GM12864 (cell line): ENCODE measurements around the gene CGNL1.

Experiments used
- DNase-seq: peaks from one replicate; pipeline ENCODE4 v3.0.0-alpha.2; 2011; ENCODE audit warnings: low read depth
- H3K4me3 ChIP-seq: 2 replicates; pipeline ENCODE4 v1.5.1; 2011; ENCODE audit warnings: mild to moderate bottlenecking, low read depth, low read length, control low read depth
- TF ChIP-seq, protein P1 (sequence below): IDR thresholded peaks from 2 replicates; pipeline ENCODE4 v1.5.1; 2011; ENCODE audit warnings: low read depth, mild to moderate bottlenecking, moderate library complexity, low read length, control low read depth, inconsistent platforms; ENCODE audit errors: missing control alignments

Gene CGNL1

DNA sequence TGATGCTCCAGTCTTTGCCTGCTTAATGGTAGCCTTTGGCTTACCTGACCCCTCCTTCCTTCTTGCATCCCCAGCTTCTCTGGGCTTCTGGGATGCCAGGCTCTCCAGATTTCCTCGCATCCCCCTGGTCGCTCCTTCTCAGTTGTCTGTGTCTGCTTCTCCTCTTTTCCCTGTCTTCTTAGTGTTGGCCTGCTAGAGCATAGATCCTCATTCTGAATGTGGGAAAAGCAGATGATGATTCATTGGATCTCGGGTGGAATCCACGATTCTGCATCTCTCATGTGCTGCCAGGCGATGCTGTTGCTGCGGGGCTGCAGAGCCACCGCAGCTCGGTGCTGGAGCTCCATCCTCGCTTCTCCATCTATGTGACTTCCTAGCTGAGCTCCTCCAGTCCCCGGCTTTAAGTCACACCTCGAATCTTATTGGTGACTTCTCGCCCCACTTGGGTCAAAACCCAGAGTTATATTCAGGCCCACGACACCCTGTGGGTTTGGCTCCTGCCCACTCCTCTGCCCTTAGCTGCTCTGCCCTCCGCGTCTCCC is 47.4 kb downstream of the CGNL1 start:
- TF ChIP-seq, protein P1, sequence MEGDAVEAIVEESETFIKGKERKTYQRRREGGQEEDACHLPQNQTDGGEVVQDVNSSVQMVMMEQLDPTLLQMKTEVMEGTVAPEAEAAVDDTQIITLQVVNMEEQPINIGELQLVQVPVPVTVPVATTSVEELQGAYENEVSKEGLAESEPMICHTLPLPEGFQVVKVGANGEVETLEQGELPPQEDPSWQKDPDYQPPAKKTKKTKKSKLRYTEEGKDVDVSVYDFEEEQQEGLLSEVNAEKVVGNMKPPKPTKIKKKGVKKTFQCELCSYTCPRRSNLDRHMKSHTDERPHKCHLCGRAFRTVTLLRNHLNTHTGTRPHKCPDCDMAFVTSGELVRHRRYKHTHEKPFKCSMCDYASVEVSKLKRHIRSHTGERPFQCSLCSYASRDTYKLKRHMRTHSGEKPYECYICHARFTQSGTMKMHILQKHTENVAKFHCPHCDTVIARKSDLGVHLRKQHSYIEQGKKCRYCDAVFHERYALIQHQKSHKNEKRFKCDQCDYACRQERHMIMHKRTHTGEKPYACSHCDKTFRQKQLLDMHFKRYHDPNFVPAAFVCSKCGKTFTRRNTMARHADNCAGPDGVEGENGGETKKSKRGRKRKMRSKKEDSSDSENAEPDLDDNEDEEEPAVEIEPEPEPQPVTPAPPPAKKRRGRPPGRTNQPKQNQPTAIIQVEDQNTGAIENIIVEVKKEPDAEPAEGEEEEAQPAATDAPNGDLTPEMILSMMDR: no peak
- H3K4me3 ChIP-seq: no peak overlapping the region
- DNase-seq: no peak

DNA sequence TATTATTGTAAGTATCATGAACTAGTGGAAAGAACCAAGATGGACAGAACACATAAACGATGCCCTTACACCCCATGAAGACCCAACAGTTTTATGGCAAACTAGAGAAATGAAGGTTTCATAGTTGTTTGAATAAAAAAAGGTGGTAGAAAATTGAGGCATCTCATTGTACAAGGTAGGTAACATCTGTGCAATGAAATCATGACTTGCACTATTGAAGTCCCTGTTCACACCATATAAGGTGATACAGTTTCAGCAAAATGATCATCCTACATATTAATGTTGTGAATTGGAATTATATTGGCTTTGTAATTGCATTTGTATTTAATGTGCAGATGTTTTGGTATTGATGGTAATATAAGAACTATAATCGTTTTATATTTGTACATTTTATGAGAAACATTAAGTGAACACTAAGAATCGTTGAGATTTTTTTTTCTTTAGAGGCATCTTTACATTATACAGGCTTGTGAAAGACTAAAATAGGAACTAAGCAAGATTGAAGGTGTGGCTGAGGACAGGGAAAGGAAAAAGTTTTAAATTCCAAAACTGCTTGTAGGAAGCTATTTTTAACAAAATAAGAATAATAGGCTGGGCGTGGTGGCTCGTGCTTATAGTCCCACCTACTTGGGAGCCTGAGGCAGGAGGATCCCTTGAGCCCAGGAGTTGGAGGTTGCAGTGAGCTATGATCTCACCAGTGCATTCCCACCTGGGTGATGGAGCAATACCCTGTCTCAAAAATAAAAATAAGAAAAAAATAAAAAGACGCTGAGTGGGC is 48.5 kb downstream of the CGNL1 start:
- TF ChIP-seq, protein P1: no peak
- H3K4me3 ChIP-seq: no peak overlapping the region
- no peak for DNase-seq

DNA sequence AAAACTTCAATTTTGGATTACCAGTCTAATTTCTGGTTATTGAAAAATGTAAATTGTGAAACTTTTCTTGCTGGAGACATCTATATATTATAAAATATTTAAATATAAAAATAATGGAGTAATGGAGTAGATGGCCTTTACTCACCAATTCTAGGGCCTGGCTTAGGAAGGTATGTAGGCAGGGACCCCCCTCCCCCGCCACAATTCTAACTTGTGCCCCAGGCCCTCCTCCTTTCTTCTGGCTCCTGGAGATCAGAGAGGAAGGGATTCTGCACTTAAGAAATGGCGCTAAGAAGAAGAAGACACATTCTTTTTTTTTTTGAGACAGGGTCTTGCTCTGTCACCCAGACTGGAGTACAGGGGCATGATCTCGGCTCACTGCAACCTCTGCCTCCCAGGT is 49.5 kb downstream of the CGNL1 start:
- DNase-seq: no peak
- H3K4me3 ChIP-seq: no peak overlapping the region
- TF ChIP-seq, protein P1: no peak

DNA sequence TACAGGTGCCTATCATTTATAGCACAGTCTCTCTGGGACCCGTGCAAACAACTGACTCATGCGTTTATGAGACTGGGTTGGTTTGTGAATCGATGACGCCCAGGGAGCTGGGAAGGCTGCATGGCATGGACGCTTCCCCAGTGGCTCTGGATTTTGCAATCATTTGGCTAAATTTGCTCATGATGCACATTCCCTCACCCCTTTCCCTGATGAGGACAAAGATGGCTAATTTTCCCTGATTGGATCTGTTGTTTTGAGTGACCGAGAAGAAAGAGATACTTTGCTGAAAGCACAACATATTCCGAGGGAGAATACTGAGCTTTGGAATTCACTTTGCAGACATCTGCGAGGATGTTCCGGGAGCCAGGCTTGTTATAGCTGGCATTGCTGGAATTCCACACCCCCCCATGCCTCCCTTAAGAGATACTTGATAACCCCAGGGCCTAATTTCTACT is 51.1 kb downstream of the CGNL1 start:
- no peak overlapping the region for H3K4me3 ChIP-seq
- no peak for DNase-seq
- TF ChIP-seq, protein P1: no peak

DNA sequence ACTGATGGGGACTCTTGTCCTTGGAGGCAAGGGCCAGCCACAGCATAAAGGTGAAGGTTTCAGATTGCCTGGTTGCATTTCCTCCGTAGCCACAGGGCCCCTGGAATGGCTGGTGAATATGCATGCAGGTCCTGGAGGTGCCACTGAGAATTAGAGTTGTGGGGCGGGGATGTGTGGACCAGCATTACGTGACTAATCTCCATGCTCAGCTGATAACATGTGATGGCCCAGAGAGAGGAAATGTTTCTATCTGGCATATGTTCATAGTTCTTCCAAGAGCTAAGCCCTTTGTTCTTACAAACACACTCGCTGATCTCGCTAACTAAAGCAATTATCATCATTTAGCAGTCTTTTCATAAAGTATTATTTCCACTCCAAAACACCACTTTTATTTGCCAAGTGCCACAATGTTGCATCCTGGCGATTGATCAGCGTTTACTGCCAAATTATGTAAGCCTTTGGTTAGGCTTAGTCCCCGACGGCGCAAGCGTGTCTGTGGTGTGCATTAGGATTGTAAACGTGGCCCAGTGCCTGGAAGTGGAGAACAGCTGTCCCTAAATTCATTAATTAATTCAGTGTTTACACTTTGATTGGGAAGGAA is 55.9 kb downstream of the CGNL1 start:
- no peak overlapping the region for H3K4me3 ChIP-seq
- TF ChIP-seq, protein P1: no peak
- DNase-seq: no peak

DNA sequence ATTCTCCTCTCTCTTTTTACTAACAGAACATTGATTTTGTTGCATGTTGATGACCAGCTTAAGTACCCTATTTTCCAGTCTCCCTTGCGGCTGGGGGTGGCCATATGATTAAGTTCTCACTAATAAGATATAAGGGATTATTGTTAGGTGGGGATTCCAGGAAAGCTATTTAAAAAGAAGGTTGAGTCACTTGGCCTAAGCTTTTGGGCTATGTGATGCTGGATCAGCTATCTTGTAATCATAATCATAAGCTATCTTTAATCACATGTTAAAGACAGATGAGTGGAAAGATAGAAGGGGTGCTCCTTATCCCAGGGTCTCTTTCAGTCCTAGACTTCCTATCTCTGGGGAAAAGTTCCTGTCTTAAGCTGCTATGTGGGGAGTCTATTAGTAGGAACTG is 59.9 kb downstream of the CGNL1 start:
- no peak overlapping the region for H3K4me3 ChIP-seq
- no peak for DNase-seq
- TF ChIP-seq, protein P1: no peak
